Esophagus muscularis mucosa (tissue), 4 donors: ENCODE measurements around the gene INSIG1. TPM values are rescaled to one million over a fixed set of nuclear protein-coding genes. Genes with fewer than 3 reads are reported as not detected.

Experiments used
- DNase-seq: peaks from one replicate; pipeline ENCODE4 v3.0.0-alpha.2; 2017; ENCODE audit errors: extremely low spot score
- H3K27ac ChIP-seq, 4 donors: fragments of 200-600 bp; sonication (generic); replicated peaks in 1 of 4; 1 replicate in 3 of 4; 2 replicates in 1 of 4; pipeline ENCODE4 v1.5.1; 2016 to 2019; ENCODE audit warnings: mild to moderate bottlenecking in 1 of 4
- H3K27me3 ChIP-seq, 4 donors: fragments of 200-600 bp; sonication (generic); one replicate each; pipeline versions ENCODE4 v1.5.1 to v1.6.0; 2016 to 2019
- H3K36me3 ChIP-seq, 4 donors: fragments of 200-600 bp; sonication (generic); one replicate each; pipeline ENCODE4 v1.5.1; 2016 to 2019
- H3K4me1 ChIP-seq, 4 donors: fragments of 200-600 bp; sonication (generic); one replicate each; pipeline ENCODE4 v1.5.1; 2016 to 2019
- H3K4me3 ChIP-seq, 4 donors: fragments of 200-600 bp; sonication (generic); 1 replicate in 2 of 4; 2 replicates in 2 of 4; pipeline ENCODE4 v1.5.1; 2016 to 2019; ENCODE audit warnings: mild to moderate bottlenecking in 4 of 4, moderate library complexity in 1 of 4
- H3K9me3 ChIP-seq, 4 donors: fragments of 200-600 bp; sonication (generic); 1 replicate in 3 of 4; 2 replicates in 1 of 4; pipeline ENCODE4 v1.5.1; 2016 to 2019
- EP300 ChIP-seq: sonication (generic); formaldehyde crosslinking; IDR thresholded peaks from one replicate; pipeline ENCODE4 v1.6.1; 2017; ENCODE audit warnings: antibody characterized with exemption
- POLR2A ChIP-seq: fragments of 450-650 bp; IDR thresholded peaks from one replicate; pipeline ENCODE4 v1.6.1; 2017; ENCODE audit warnings: antibody characterized with exemption, moderate library complexity, mild to moderate bottlenecking, low read depth
- POLR2AphosphoS5 ChIP-seq, 2 donors: sonication (generic); formaldehyde crosslinking; IDR thresholded peaks; one replicate each; pipeline ENCODE4 v1.6.1; 2017; ENCODE audit warnings: antibody characterized with exemption in 2 of 2
- WGBS: methylation state at CpG from one replicate; pipeline ENCODE4 v1.1.5; 2018; 5-methylcytosine and 5-hydroxymethylcytosine counted together
- intact Hi-C: fragments of 100-400 bp; cut with DNase I; formaldehyde crosslinking; loops from one replicate; pipeline ENCODE4 v1.15.1; 2023
- total RNA-seq, 4 donors: library from RNA; depleted of rRNA; stranded (reverse); fragments of >200 nt; gene quantifications; one replicate each; pipeline versions ENCODE4 v1.1.0 to v1.2.1, GENCODE V29; 2016
- TF ChIP-seq, protein P1 (sequence below), 3 experiments: fragments of 200-600 bp in 2 of 3; fragments of 450-650 bp in 1 of 3; sonication (generic) in 2 of 3; IDR thresholded peaks; one replicate each; pipeline ENCODE4 v1.5.1; 2017 to 2019; ENCODE audit warnings: antibody characterized with exemption in 3 of 3, mild to moderate bottlenecking in 2 of 3, moderate library complexity in 1 of 3

Gene INSIG1
- total RNA-seq, 4 donors from 2014 or later, result 25.3 to 63.5 (median 37.7) TPM

DNA sequence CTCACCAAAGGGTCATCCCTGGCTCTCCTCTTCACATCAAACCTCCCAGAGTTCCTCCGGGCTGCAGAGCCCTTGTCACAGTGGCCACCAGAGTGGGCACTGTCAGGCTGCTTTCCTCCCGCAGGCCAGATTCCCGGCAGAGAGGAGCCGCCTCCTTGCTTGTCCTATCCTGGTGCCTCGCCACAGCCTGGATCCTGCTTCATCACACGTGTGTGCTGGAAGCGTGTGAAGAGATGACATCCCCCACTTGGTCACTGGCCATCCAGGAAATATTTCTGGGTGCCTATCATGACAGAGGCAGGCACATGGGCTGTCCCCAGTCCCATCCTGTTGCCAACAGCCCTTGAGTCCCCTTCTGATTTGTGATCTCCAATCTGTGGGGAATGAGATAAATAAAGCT is 15.0 kb downstream of the INSIG1 start:
- TF ChIP-seq, protein P1, sequence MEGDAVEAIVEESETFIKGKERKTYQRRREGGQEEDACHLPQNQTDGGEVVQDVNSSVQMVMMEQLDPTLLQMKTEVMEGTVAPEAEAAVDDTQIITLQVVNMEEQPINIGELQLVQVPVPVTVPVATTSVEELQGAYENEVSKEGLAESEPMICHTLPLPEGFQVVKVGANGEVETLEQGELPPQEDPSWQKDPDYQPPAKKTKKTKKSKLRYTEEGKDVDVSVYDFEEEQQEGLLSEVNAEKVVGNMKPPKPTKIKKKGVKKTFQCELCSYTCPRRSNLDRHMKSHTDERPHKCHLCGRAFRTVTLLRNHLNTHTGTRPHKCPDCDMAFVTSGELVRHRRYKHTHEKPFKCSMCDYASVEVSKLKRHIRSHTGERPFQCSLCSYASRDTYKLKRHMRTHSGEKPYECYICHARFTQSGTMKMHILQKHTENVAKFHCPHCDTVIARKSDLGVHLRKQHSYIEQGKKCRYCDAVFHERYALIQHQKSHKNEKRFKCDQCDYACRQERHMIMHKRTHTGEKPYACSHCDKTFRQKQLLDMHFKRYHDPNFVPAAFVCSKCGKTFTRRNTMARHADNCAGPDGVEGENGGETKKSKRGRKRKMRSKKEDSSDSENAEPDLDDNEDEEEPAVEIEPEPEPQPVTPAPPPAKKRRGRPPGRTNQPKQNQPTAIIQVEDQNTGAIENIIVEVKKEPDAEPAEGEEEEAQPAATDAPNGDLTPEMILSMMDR (IDR thresholded peaks at IDR 0.05), result no peak
- no peak for TF ChIP-seq POLR2A
- no peak for TF ChIP-seq POLR2AphosphoS5 (IDR thresholded peaks at IDR 0.05)
- no peak for TF ChIP-seq EP300
- Histone ChIP-seq H3K4me1 (no peaks in the 10 kb centered on the region), H3K27ac (no peak overlapping the region), H3K4me3 (no peak overlapping the region), H3K9me3 (no peaks in the 10 kb centered on the region), H3K27me3 (peaks cover 0 to 6% (median 0%) of the 10 kb centered on the region in 4 donors), H3K36me3 (peaks cover 4 to 40% (median 26%) of the 10 kb centered on the region in 4 donors)
- intact Hi-C loops, result no loop called here
- DNase-seq, result no peak
- 81% methylated on average over 7 of the region's 7 CpGs for WGBS

DNA sequence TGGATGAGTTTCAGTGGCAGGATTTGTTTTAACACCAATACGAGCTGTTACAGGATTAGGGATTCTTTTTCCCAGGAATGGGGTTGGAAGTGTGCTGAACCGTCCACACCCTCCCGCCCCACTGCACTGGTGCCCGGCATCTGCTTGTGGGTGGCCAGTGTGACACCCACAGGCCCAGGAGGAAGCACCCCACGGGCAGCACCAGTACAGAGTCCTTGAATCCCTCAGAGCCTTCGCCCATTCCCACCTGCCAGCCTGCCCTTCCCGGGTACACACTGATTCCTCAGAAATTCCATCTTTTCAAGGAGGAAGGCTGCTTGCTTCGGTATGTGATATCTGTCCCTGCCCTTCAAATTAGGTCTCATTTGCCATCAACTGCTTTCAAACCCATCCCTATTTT is 15.4 kb downstream of the INSIG1 start:
- 92% methylated on average over 8 of the region's 8 CpGs for WGBS
- intact Hi-C loops, result no loop called here
- Histone ChIP-seq H3K4me3 (no peak overlapping the region), H3K27me3 (peaks cover 0 to 6% (median 0%) of the 10 kb centered on the region in 4 donors), H3K36me3 (peaks cover 4 to 35% (median 22%) of the 10 kb centered on the region in 4 donors), H3K27ac (no peak overlapping the region), H3K4me1 (no peaks in the 10 kb centered on the region), H3K9me3 (no peaks in the 10 kb centered on the region)
- no peak for DNase-seq
- TF ChIP-seq, protein P1 (IDR thresholded peaks at IDR 0.05), result no peak
- no peak for TF ChIP-seq POLR2AphosphoS5 (IDR thresholded peaks at IDR 0.05)
- TF ChIP-seq EP300, result no peak
- no peak for TF ChIP-seq POLR2A

DNA sequence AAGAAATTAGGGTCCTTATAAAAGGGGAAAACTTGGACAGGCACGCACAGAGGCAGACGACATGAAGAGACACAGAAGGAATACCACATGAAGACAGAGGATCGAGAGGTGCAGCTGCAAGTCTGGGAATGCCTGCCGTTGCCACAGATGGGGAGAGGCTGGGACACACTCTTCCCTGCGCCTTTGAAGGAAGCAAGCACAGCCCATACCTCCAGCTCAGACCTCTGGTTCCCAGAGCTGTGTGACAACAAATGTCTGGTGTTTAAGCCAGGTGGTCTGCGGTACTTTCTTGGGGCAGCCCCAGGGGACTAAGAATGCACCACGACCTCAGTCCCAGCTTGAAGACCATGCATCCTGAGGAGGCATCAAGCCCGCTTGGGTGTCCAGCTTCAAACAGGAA is 18.3 kb downstream of the INSIG1 start:
- WGBS, result 75% methylated on average over 5 of the region's 8 CpGs
- H3K4me1 ChIP-seq, result no peaks in the 10 kb centered on the region
- peaks cover 0 to 6% (median 0%) of the 10 kb centered on the region in 4 donors for H3K36me3 ChIP-seq
- no peak overlapping the region for H3K4me3 ChIP-seq
- TF ChIP-seq POLR2A, result no peak
- no peak for TF ChIP-seq EP300
- TF ChIP-seq POLR2AphosphoS5 (IDR thresholded peaks at IDR 0.05), result no peak
- TF ChIP-seq, protein P1 (IDR thresholded peaks at IDR 0.05), result no peak
- intact Hi-C loops, result no loop called here
- DNase-seq, result no peak
- H3K27ac ChIP-seq, result no peak overlapping the region
- peaks cover 0 to 13% (median 0%) of the 10 kb centered on the region in 4 donors for H3K27me3 ChIP-seq
- H3K9me3 ChIP-seq, result no peaks in the 10 kb centered on the region

DNA sequence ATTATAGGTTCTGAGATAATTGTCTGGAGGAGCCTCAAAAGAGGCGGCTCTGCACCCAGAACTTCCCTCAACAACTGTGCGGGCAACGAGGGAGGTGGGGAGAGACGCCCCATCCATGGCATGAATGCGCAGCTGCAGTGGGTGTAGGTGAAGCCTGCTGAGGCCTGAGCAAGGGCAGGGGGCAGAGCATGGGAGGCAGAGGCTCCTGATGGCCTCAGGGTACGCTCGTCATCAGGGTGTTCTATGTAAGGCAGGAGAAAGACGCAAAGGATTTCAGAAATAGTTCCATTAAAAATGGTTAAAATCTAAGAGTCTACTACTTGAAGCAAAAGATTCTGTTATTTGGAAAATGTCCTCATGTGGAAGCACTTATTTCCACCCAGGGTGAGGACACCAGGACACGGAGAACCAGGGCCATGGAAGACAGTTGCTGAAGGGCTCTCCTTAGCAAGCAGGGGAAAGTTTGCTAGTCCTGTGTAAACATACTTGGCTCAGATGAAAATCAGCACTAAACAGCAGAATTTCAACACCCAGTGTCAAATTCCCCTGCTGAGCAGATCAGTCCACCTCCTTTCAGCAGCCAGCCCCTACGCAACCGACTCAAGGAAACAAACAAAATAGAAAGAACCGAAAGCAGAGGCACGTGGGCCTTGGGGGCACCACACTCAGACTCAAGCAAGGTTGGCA is 18.9 kb downstream of the INSIG1 start:
- Histone ChIP-seq H3K4me3 (no peak overlapping the region), H3K36me3 (peaks cover 0 to 4% (median 0%) of the 10 kb centered on the region in 4 donors), H3K27me3 (peaks cover 0 to 17% (median 0%) of the 10 kb centered on the region in 4 donors), H3K9me3 (no peaks in the 10 kb centered on the region), H3K4me1 (no peaks in the 10 kb centered on the region), H3K27ac (no peak overlapping the region)
- no peak for DNase-seq
- WGBS, result 77% methylated on average over 12 of the region's 13 CpGs
- intact Hi-C loops, result no loop called here
- no peak for TF ChIP-seq POLR2A
- TF ChIP-seq EP300, result no peak
- TF ChIP-seq, protein P1 (IDR thresholded peaks at IDR 0.05), result no peak
- no peak for TF ChIP-seq POLR2AphosphoS5 (IDR thresholded peaks at IDR 0.05)

DNA sequence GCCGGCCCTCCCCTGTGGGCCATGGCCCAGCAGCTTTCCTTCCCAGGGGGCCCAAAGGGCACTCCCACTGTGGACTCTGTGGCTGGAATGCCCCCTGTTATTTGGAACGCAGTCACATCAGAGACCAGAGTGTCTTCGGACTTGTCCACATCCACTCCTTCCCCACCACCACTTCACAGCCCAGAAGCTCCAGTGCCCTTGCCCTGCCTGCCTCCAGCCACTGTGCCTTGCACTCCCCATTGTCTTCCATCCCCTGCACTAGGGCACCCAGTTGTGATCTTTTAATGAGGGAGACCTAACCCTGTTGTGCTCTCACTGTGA is 19.4 kb downstream of the INSIG1 start:
- Histone ChIP-seq H3K4me1 (no peaks in the 10 kb centered on the region), H3K9me3 (no peaks in the 10 kb centered on the region), H3K27ac (no peak overlapping the region), H3K27me3 (peaks cover 0 to 19% (median 0%) of the 10 kb centered on the region in 4 donors), H3K36me3 (peaks cover 0 to 4% (median 0%) of the 10 kb centered on the region in 4 donors), H3K4me3 (no peak overlapping the region)
- intact Hi-C loops, result no loop called here
- TF ChIP-seq EP300, result no peak
- no peak for TF ChIP-seq POLR2A
- TF ChIP-seq, protein P1 (IDR thresholded peaks at IDR 0.05), result no peak
- no peak for DNase-seq
- WGBS, result 88% methylated on average over 3 of the region's 3 CpGs
